HG03045 (cell line): ENCODE results near the gene RNU7-1.

Experiments
- ATAC-seq: cut with Tn5 transposase; IDR thresholded peaks from one replicate; pipeline ENCODE4 v1.9.1; 2021; ENCODE audit warnings: mild to moderate bottlenecking, moderate library complexity; ENCODE audit not compliant: unreplicated experiment

Gene RNU7-1

DNA sequence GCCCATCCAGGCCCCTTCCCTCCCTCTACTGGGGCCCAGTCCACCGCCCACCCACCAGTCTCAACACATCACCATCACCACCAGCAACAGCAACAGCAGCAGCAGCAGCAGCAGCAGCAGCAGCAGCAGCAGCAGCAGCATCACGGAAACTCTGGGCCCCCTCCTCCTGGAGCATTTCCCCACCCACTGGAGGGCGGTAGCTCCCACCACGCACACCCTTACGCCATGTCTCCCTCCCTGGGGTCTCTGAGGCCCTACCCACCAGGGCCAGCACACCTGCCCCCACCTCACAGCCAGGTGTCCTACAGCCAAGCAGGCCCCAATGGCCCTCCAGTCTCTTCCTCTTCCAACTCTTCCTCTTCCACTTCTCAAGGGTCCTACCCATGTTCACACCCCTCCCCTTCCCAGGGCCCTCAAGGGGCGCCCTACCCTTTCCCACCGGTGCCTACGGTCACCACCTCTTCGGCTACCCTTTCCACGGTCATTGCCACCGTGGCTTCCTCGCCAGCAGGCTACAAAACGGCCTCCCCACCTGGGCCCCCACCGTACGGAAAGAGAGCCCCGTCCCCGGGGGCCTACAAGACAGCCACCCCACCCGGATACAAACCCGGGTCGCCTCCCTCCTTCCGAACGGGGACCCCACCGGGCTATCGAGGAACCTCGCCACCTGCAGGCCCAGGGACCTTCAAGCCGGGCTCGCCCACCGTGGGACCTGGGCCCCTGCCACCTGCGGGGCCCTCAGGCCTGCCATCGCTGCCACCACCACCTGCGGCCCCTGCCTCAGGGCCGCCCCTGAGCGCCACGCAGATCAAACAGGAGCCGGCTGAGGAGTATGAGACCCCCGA is 6.8 kb upstream of the RNU7-1 start:
- peak; percentile 20 for ATAC-seq

DNA sequence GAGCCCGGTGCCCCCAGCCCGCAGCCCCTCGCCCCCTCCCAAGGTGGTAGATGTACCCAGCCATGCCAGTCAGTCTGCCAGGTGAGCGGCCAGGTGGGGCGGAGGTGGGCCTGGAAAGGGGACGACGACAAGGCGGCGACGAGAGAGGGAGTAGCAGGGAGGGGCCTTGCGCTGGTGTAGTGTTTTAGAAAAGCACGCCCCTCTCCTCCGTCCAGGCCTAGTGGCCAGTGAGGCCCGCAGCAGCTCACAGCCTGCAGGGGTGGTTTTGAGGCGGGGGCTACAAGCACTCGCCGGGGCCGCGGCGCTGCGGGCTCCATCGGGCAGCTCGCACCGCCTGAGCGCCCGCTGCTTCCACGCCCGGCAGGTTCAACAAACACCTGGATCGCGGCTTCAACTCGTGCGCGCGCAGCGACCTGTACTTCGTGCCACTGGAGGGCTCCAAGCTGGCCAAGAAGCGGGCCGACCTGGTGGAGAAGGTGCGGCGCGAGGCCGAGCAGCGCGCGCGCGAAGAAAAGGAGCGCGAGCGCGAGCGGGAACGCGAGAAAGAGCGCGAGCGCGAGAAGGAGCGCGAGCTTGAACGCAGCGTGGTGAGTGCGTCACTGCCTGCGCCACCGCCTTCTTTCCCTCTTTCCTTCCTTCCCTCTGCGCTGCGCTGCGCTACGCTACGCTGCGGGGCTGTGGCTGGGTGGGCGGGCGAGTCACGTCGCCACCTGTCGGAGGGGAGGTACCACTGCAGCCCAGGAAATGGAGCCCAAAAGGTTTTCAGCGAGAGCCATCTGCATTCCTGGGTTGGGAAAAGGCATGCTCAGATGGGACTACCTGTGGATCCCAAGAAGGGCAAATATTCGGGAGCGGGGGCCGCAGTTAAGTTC is 5.9 kb upstream of the RNU7-1 start:
- ATAC-seq, result peak; percentile 85

DNA sequence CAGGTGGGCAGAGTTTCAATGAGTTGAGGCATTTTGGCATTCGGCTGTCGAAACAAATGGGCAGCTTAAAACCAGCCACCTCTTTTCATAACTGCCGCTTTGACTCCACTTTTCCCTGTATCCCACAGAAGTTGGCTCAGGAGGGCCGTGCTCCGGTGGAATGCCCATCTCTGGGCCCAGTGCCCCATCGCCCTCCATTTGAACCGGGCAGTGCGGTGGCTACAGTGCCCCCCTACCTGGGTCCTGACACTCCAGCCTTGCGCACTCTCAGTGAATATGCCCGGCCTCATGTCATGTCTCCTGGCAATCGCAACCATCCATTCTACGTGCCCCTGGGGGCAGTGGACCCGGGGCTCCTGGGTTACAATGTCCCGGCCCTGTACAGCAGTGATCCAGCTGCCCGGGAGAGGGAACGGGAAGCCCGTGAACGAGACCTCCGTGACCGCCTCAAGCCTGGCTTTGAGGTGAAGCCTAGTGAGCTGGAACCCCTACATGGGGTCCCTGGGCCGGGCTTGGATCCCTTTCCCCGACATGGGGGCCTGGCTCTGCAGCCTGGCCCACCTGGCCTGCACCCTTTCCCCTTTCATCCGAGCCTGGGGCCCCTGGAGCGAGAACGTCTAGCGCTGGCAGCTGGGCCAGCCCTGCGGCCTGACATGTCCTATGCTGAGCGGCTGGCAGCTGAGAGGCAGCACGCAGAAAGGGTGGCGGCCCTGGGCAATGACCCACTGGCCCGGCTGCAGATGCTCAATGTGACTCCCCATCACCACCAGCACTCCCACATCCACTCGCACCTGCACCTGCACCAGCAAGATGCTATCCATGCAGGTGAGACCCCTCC is 5.0 kb upstream of the RNU7-1 start:
- ATAC-seq, result no peak

DNA sequence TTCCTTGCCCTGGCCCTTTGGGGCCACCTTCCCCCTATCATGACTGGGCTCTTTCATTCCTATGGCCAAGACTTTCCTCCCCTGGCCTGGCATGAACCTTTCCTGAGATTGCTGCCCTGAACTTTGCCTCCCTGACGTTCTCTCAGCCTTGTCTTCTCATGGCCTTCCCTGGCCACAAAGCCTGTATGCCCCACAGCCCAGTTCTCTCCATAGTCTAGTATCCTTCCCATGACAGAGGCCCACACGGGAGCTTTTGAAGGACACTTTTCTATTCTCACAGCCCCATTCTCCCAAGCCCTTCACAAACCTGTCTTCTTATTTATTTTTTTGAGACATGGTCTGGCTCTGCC is 4.5 kb upstream of the RNU7-1 start:
- ATAC-seq, result no peak

DNA sequence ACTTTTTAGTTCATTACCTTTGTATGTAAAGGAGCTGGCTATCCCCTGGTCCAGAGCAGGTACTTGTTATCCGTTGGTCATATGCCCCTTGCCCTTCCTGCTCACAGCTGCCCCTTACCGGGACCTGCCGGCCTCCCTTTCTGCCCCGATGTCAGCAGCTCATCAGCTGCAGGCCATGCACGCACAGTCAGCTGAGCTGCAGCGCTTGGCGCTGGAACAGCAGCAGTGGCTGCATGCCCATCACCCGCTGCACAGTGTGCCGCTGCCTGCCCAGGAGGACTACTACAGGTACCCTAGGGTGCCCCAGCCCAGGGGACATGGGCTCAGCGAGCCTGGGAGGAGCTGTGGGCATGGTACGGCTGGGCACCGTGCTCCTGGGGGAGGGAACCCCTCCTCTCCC is 2.3 kb upstream of the RNU7-1 start:
- ATAC-seq, result no peak

DNA sequence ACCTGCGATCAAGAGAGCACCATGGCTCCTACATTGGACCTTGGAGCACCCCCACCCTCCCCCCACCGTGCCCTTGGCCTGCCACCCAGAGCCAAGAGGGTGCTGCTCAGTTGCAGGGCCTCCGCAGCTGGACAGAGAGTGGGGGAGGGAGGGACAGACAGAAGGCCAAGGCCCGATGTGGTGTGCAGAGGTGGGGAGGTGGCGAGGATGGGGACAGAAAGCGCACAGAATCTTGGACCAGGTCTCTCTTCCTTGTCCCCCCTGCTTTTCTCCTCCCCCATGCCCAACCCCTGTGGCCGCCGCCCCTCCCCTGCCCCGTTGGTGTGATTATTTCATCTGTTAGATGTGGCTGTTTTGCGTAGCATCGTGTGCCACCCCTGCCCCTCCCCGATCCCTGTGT is 1.8 kb upstream of the RNU7-1 start:
- no peak for ATAC-seq

DNA sequence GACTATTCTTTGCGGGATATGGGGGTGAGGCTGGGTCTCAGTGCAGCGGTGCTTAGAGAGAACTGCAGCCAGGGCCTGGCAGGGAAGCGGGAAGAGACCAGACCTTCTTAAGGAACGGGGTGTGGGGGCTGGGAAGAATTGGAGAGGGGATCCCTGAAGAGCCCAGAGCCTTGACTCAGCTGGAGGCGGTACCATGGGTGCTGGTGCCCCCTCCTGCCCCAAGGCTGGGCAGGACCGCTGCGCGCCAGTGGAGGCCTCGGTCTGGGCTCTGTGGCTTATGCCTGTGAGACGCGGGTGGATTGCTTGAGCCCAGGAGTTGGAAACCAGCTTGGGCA is 1.3 kb upstream of the RNU7-1 start:
- no peak for ATAC-seq

DNA sequence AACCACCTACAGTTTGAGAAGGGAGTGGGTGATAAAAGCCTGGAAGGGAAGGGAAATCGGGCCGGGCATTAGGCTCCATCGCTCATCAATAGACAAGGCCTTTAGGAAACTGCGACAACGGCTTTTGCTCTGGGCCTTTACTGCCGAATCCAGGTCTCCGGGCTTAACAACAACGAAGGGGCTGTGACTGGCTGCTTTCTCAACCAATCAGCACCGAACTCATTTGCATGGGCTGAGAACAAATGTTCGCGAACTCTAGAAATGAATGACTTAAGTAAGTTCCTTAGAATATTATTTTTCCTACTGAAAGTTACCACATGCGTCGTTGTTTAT is 261 bp upstream of the RNU7-1 start:
- peak; percentile 22 for ATAC-seq

DNA sequence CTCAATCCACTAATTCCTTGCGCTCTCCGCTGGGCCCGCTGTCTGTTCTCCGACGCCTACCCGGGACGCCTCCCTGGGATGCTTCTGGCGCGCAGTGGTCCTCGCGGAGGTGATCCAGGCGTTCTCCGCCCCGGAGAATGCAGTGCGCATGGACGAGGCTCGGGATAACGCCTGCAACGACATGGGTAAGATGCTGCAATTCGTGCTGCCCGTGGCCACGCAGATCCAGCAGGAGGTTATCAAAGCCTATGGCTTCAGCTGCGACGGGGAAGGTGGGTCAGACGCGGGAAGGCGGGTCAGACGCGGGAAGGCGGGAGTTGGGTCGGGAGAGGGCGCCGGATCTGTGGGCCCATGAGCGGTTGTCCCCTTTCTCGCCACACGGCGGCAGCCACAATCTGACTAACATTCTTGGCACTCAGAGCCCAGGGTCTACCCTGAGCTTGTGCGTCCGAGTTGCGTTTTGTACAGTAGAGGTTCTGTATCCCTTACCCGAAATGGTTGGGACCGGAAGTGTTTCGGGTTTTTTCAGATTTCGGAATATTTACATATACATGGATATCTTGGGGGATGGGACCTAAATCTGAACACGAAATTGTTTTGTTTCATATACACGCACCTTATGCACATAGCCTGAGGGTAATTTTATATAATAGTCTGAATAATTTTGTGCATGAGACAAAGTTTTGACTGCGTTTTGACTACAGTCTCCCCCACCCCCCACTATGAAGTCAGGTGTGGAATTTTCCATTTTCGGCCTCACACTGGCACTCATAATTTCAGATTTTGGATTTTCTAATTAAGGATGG is 968 bp downstream of the RNU7-1 start:
- ATAC-seq, result peak; percentile 39

DNA sequence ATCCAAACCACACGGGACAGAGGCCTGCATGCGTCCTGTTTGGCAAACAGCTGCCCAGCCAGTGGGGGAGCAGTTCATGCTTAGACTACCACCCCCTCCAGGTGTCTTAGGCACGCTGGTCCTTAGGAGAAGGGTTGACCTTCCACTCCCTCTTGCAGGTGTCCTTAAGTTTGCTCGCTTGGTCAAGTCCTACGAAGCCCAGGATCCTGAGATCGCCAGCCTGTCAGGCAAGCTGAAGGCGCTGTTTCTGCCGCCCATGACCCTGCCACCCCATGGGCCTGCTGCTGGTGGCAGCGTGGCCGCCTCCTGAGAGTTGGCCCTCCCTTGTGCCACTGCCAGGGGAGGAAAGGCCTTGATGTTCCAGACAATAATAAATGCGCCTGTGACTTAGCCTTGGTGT is 2.0 kb downstream of the RNU7-1 start:
- ATAC-seq, result no peak

DNA sequence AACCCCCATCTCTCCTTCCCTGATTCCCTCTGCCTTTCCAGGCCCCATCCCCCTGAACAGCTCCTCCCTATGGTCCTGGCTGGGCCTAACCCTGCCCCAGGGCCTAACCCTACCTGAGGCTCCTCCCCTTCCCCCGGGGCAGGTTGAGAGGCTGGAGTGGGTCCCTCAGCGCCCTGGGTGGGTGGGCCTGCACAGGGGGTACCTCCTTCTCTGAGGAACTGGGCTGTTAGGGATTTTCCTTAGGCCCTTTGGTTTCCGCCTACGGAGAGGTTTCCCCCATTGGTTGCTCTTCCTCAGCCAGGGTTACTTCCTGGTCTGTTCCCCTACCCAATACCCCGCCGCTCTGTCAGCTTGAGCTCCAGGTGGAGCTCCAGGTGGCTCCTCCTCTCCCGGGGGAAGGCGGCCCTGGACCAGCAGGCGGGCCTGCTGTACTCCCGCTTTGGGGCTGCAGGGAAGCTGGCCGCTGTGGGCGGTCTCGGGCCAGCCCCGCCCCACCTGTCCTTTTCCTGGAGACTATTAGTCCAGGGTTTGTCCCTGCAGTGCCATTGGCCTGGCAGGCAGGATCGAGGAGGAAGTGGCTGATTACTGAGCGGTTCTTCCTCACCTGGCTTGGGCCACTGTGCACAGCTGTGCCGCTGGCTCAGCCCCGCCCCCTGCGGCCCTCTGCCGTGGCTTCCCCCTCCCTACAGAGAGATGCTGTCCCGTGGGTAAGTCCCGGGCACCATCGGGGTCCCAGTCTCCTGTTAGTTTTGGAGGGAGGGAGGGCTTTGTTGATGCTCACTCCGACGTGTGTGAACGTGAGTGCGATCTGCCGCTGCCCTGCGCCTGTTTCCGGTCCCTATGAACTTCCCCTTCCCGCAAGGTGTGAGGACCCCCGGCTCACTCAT is 2.7 kb downstream of the RNU7-1 start:
- peak; percentile 27 for ATAC-seq

DNA sequence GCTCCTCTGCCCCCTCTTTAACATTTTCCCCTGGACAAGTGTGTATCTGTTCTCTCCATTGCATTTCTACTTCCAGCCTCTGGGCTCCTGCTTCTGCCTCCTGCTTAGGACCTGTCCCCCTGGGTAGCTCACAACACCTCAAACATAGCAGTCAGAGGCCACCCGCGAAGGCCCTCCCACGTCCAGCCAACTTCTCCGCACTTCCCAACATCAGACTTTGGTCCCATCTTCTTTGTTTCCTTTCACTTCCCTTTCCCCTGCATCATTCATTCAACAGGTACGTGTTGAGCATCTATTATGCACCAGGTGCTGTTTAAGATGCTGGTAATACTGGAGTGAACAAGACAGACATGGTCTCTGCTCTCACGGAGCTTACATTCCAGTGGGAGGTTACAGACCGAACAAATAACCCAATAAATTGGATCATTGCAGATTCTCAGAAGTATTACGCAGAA is 3.3 kb downstream of the RNU7-1 start:
- ATAC-seq, result no peak

DNA sequence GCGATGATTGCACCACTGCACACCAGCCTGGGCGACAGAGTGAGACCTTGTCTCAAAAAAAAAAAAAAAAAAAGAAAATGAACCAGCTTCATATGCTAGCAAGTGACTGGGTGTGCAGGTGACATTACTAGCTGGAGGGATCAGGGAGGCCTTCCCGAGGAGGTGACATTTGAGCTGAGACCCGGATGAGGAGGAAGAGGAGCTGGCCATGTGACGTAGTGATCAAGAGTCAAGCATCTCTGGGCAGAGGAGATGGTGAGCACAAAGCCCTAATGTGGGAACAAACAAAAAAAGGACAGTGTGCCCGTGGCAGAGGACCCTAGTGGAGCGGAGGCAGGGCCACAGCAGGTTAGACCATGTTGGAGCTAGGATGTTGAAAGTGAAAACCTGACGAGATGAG is 4.0 kb downstream of the RNU7-1 start:
- ATAC-seq, result no peak

DNA sequence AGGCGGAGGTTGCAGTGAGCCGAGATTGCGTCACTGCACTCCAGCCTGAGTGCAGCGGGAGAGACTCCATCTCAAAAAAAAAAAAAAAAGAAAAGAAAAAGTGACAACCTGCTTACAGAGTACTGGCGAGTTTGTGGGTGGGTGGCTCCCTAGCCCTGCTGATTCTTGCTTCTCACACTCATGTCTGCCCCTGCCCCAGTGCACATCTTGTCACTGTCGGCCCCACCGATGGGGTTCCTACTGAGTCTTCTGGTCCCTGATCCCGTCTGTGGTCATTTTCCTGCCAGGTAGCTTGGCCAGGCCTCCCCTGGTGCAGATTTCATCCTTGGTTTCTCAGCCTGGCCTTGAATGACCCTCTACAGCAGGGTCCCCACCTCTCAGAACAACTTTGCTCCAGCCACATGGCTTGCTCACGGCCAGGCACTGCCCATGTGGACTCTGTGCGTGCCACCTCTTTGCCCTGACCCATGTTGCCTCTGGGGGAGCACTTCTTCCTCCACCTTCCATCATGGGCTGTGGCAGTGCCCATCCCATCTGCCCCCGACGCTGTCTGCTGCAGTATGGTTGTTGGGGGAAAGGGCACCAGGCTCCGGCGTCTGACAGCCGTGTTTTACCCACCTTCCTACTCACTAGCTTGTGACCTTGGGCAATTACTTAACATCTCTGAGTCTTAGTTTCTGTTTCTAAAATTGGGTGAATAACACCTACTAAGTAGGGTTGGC is 5.4 kb downstream of the RNU7-1 start:
- no peak for ATAC-seq

DNA sequence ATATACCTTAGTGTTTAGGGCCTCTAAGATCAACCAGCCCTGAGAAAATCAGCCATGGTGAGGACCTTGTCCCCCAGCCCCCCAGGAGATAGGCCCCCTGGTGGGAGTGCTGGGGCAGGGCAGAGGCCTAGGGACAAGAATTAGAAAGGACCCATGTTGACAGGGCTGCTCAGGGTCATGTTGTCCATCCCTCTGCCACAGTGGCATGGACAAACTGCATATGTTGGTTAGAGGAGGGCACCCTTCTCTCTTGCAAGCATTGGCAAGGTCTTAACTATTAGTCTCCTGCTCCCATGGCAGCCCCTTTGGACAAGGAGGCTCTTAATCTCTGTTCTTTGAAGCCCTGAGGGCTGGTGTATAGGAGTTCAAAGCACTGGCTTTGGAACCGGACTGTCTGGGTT is 6.8 kb downstream of the RNU7-1 start:
- no peak for ATAC-seq

DNA sequence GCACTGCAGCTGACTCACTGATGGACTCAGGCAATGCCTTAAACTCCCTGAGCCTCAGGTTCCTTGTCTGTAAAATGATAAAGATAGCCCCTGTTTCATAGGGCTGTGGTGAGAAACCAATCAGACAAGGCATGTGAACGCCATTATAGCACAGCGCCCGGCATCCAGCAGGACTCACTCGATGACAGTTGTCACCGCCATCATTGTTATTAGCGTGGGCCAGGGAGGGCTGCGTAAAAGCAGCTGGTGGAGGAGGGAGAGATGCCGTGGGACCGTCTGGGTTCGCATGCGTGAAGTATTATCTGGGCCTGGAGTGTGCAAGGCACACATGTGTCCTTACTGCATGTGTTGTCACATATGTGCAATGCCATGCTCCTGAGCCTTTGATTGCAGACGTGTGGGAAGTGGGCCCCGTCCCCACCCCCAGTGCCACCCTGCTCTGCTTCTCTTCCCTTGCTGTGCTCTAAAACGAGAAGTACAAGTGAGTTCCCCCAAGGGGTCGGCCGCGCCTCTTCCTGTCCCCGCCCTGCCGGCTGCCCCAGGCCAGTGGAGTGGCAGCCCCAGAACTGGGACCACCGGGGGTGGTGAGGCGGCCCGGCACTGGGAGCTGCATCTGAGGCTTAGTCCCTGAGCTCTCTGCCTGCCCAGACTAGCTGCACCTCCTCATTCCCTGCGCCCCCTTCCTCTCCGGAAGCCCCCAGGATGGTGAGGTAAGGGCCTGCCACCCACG is 7.4 kb downstream of the RNU7-1 start, which contains the start of gene PTPN6:
Gene PTPN6, plus strand, starts transcription at position 546 of the 730 bp plus-strand sequence. Its CDS starts 157 bp downstream, at position 703.
- ATAC-seq, result no peak

DNA sequence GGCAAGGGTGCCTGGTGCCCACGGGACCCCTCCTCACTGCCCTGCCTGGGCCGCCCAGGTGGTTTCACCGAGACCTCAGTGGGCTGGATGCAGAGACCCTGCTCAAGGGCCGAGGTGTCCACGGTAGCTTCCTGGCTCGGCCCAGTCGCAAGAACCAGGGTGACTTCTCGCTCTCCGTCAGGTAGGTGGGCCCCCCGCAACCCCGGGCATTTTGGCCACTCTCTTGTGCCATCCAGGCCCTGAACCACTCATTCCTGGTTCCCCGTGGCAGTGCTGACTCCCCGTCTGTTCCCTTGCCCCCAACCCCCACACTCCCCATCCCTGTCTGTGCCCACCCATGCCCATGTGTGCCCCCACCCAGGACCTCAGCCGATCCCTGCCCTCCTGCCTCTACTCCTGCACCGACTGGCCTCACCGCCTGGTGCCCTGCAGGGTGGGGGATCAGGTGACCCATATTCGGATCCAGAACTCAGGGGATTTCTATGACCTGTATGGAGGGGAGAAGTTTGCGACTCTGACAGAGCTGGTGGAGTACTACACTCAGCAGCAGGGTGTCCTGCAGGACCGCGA is 8.0 kb downstream of the RNU7-1 start:
- no peak for ATAC-seq
